HEK293 (cell line): ENCODE results near the gene ANAPC2.

ENCODE experiments used
- KLF10 ChIP-seq: fragments of 450-650 bp; IDR thresholded peaks from 2 replicates; pipeline ENCODE4 v1.5.1; 2018; ENCODE audit warnings: missing biosample characterization, mild to moderate bottlenecking, missing genetic modification characterization
- SP2 ChIP-seq: fragments of 450-650 bp; formaldehyde crosslinking; IDR thresholded peaks from 2 replicates; pipeline ENCODE4 v1.5.1; 2016; ENCODE audit warnings: missing biosample characterization, missing genetic modification characterization
- SP7 ChIP-seq: fragments of 450-650 bp; formaldehyde crosslinking; IDR thresholded peaks from 2 replicates; pipeline ENCODE4 v1.5.1; 2016; ENCODE audit warnings: missing biosample characterization, missing genetic modification characterization
- ZNF114 ChIP-seq: fragments of 450-650 bp; formaldehyde crosslinking; IDR thresholded peaks from 2 replicates; pipeline ENCODE4 v1.5.0; 2017; ENCODE audit warnings: missing biosample characterization, missing genetic modification characterization
- ZNF138 ChIP-seq: fragments of 450-650 bp; formaldehyde crosslinking; IDR thresholded peaks from 2 replicates; pipeline ENCODE4 v1.5.1; 2016; ENCODE audit warnings: missing biosample characterization, missing genetic modification characterization, borderline replicate concordance
- ZNF202 ChIP-seq: fragments of 450-650 bp; formaldehyde crosslinking; IDR thresholded peaks from 2 replicates; pipeline ENCODE4 v1.5.1; 2016; ENCODE audit warnings: missing biosample characterization, missing genetic modification characterization, borderline replicate concordance
- ZNF274 ChIP-seq, 2 experiments: fragments of 200-500 bp in 1 of 2; fragments of 450-650 bp in 1 of 2; sonication (Bioruptor generic) in 1 of 2; formaldehyde crosslinking in 1 of 2; IDR thresholded peaks; 2 replicates each; pipeline versions ENCODE4 v1.5.1 to v1.6.1; 2014 to 2016; ENCODE audit warnings: borderline replicate concordance in 1 of 2, inconsistent platforms in 1 of 2, low read length in 1 of 2, missing biosample characterization in 1 of 2, missing genetic modification characterization in 1 of 2
- ZNF354C ChIP-seq: fragments of 450-650 bp; formaldehyde crosslinking; IDR thresholded peaks from 2 replicates; pipeline ENCODE4 v1.5.1; 2016; ENCODE audit warnings: missing biosample characterization, missing genetic modification characterization, low read depth, borderline replicate concordance
- ZNF416 ChIP-seq: fragments of 450-650 bp; formaldehyde crosslinking; IDR thresholded peaks from 2 replicates; pipeline ENCODE4 v1.5.1; 2016; ENCODE audit warnings: missing biosample characterization, missing genetic modification characterization
- ZNF571 ChIP-seq: fragments of 450-650 bp; formaldehyde crosslinking; IDR thresholded peaks from 2 replicates; pipeline ENCODE4 v1.5.0; 2017; ENCODE audit warnings: missing biosample characterization, missing genetic modification characterization
- ZNF664 ChIP-seq: fragments of 450-650 bp; formaldehyde crosslinking; IDR thresholded peaks from 2 replicates; pipeline ENCODE4 v1.5.1; 2016; ENCODE audit warnings: missing biosample characterization, missing genetic modification characterization
- ZNF843 ChIP-seq: fragments of 450-650 bp; formaldehyde crosslinking; IDR thresholded peaks from 2 replicates; pipeline ENCODE4 v1.5.1; 2016; ENCODE audit warnings: missing biosample characterization, missing genetic modification characterization
- TF ChIP-seq, protein P1 (sequence below): fragments of 450-650 bp; formaldehyde crosslinking; IDR thresholded peaks from 2 replicates; pipeline ENCODE4 v1.5.1; 2017; ENCODE audit warnings: missing biosample characterization, missing genetic modification characterization
- TF ChIP-seq, protein P2 (sequence below): fragments of 450-650 bp; formaldehyde crosslinking; IDR thresholded peaks from 2 replicates; pipeline ENCODE4 v1.5.1; 2016; ENCODE audit warnings: missing biosample characterization, missing genetic modification characterization, borderline replicate concordance
- TF ChIP-seq, protein P3 (sequence below): fragments of 450-650 bp; formaldehyde crosslinking; IDR thresholded peaks from 2 replicates; pipeline ENCODE4 v1.5.1; 2016; ENCODE audit warnings: missing biosample characterization, missing genetic modification characterization
- TF ChIP-seq, protein P4 (sequence below): fragments of 450-650 bp; formaldehyde crosslinking; IDR thresholded peaks from 2 replicates; pipeline ENCODE4 v1.5.1; 2016; ENCODE audit warnings: missing biosample characterization, missing genetic modification characterization, low read depth
- TF ChIP-seq, protein P5 (sequence below): fragments of 450-650 bp; formaldehyde crosslinking; IDR thresholded peaks from 2 replicates; pipeline ENCODE4 v1.5.1; 2016; ENCODE audit warnings: missing biosample characterization, missing genetic modification characterization
- TF ChIP-seq, protein P6 (sequence below): fragments of 450-650 bp; formaldehyde crosslinking; IDR thresholded peaks from 2 replicates; pipeline ENCODE4 v1.5.1; 2016; ENCODE audit warnings: missing biosample characterization, missing genetic modification characterization
- TF ChIP-seq, protein P7 (sequence below): fragments of 450-650 bp; formaldehyde crosslinking; IDR thresholded peaks from 2 replicates; pipeline ENCODE4 v1.5.1; 2017; ENCODE audit warnings: missing biosample characterization, missing genetic modification characterization
- TF ChIP-seq, protein P8 (sequence below): fragments of 450-650 bp; formaldehyde crosslinking; IDR thresholded peaks from 2 replicates; pipeline ENCODE4 v1.5.1; 2016; ENCODE audit warnings: missing biosample characterization, missing genetic modification characterization

The ANAPC2 gene

DNA sequence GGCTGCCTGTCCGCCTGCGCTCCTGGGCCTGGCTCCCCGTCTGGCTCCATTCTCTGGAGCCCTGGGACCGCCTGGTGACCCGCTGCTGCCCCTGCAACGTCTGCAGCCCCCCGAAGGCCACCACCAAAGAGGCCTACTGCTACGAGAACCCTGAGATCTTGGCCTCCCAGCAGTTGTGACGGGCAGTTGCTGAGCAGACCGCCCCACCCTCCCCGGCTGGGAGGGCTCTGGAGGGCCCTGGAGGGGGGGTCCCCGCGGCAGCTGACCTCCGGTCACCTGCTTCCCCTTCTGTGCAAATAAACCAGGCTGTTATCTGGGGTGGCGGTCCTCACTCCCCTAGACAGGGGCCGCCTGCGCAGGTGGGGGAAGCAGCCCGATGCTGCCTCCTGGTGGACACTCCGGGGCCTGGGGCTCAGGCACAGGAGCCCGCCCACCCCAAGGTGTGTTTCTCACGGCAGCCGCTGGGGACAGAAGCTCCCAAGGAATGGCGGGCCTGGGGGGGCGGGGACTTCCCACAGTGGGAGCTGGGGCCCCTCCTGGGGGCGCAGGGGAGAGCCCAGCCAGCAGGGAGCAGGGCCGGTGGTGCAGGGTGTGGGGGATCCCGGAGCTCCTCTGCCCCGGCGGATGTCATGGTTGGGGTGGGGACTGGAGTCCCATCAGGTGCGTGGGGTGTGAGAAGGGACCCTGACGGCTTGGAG, 48.0 kb upstream of the ANAPC2 start (continued):
- TF ChIP-seq, protein P1, sequence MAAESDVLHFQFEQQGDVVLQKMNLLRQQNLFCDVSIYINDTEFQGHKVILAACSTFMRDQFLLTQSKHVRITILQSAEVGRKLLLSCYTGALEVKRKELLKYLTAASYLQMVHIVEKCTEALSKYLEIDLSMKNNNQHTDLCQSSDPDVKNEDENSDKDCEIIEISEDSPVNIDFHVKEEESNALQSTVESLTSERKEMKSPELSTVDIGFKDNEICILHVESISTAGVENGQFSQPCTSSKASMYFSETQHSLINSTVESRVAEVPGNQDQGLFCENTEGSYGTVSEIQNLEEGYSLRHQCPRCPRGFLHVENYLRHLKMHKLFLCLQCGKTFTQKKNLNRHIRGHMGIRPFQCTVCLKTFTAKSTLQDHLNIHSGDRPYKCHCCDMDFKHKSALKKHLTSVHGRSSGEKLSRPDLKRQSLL (tag by site-specific recombination): no peak; the same call in 1 of the 2 replicates
- TF ChIP-seq SP2 (tag by site-specific recombination): peak; percentile 44
- no peak for TF ChIP-seq ZNF274 (IDR thresholded peaks at IDR 0.05; ENCODE audit: low read length)
- TF ChIP-seq ZNF274 (tag by site-specific recombination; IDR thresholded peaks at IDR 0.05; ENCODE audit: borderline replicate concordance): no peak
- TF ChIP-seq, protein P2, sequence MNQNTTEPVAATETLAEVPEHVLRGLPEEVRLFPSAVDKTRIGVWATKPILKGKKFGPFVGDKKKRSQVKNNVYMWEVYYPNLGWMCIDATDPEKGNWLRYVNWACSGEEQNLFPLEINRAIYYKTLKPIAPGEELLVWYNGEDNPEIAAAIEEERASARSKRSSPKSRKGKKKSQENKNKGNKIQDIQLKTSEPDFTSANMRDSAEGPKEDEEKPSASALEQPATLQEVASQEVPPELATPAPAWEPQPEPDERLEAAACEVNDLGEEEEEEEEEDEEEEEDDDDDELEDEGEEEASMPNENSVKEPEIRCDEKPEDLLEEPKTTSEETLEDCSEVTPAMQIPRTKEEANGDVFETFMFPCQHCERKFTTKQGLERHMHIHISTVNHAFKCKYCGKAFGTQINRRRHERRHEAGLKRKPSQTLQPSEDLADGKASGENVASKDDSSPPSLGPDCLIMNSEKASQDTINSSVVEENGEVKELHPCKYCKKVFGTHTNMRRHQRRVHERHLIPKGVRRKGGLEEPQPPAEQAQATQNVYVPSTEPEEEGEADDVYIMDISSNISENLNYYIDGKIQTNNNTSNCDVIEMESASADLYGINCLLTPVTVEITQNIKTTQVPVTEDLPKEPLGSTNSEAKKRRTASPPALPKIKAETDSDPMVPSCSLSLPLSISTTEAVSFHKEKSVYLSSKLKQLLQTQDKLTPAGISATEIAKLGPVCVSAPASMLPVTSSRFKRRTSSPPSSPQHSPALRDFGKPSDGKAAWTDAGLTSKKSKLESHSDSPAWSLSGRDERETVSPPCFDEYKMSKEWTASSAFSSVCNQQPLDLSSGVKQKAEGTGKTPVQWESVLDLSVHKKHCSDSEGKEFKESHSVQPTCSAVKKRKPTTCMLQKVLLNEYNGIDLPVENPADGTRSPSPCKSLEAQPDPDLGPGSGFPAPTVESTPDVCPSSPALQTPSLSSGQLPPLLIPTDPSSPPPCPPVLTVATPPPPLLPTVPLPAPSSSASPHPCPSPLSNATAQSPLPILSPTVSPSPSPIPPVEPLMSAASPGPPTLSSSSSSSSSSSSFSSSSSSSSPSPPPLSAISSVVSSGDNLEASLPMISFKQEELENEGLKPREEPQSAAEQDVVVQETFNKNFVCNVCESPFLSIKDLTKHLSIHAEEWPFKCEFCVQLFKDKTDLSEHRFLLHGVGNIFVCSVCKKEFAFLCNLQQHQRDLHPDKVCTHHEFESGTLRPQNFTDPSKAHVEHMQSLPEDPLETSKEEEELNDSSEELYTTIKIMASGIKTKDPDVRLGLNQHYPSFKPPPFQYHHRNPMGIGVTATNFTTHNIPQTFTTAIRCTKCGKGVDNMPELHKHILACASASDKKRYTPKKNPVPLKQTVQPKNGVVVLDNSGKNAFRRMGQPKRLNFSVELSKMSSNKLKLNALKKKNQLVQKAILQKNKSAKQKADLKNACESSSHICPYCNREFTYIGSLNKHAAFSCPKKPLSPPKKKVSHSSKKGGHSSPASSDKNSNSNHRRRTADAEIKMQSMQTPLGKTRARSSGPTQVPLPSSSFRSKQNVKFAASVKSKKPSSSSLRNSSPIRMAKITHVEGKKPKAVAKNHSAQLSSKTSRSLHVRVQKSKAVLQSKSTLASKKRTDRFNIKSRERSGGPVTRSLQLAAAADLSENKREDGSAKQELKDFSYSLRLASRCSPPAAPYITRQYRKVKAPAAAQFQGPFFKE: no peak
- TF ChIP-seq, protein P3, sequence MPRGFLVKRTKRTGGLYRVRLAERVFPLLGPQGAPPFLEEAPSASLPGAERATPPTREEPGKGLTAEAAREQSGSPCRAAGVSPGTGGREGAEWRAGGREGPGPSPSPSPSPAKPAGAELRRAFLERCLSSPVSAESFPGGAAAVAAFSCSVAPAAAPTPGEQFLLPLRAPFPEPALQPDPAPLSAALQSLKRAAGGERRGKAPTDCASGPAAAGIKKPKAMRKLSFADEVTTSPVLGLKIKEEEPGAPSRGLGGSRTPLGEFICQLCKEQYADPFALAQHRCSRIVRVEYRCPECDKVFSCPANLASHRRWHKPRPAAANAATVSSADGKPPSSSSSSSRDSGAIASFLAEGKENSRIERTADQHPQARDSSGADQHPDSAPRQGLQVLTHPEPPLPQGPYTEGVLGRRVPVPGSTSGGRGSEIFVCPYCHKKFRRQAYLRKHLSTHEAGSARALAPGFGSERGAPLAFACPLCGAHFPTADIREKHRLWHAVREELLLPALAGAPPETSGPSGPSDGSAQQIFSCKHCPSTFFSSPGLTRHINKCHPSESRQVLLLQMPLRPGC (tag by site-specific recombination): 0 out of 2 replicates have a peak, but pooled peaks have one; percentile 17
- TF ChIP-seq ZNF664: no peak
- TF ChIP-seq, protein P4, sequence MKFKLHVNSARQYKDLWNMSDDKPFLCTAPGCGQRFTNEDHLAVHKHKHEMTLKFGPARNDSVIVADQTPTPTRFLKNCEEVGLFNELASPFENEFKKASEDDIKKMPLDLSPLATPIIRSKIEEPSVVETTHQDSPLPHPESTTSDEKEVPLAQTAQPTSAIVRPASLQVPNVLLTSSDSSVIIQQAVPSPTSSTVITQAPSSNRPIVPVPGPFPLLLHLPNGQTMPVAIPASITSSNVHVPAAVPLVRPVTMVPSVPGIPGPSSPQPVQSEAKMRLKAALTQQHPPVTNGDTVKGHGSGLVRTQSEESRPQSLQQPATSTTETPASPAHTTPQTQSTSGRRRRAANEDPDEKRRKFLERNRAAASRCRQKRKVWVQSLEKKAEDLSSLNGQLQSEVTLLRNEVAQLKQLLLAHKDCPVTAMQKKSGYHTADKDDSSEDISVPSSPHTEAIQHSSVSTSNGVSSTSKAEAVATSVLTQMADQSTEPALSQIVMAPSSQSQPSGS (tag by site-specific recombination): no peak
- 0 out of 2 replicates have a peak, but pooled peaks have one; percentile 18 for TF ChIP-seq ZNF843 (tag by site-specific recombination)
- TF ChIP-seq KLF10 (tag by site-specific recombination): peak; percentile 56; the same call in 1 of the 2 replicates
- TF ChIP-seq, protein P5, sequence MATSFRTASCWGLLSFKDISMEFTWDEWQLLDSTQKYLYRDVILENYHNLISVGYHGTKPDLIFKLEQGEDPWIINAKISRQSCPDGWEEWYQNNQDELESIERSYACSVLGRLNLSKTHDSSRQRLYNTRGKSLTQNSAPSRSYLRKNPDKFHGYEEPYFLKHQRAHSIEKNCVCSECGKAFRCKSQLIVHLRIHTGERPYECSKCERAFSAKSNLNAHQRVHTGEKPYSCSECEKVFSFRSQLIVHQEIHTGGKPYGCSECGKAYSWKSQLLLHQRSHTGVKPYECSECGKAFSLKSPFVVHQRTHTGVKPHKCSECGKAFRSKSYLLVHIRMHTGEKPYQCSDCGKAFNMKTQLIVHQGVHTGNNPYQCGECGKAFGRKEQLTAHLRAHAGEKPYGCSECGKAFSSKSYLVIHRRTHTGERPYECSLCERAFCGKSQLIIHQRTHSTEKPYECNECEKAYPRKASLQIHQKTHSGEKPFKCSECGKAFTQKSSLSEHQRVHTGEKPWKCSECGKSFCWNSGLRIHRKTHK (tag by site-specific recombination): no peak
- TF ChIP-seq ZNF114: no peak
- TF ChIP-seq, protein P6, sequence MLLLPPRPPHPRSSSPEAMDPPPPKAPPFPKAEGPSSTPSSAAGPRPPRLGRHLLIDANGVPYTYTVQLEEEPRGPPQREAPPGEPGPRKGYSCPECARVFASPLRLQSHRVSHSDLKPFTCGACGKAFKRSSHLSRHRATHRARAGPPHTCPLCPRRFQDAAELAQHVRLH (tag by site-specific recombination): no peak
- TF ChIP-seq ZNF202 (tag by site-specific recombination): no peak
- no peak for TF ChIP-seq ZNF571
- TF ChIP-seq, protein P7, sequence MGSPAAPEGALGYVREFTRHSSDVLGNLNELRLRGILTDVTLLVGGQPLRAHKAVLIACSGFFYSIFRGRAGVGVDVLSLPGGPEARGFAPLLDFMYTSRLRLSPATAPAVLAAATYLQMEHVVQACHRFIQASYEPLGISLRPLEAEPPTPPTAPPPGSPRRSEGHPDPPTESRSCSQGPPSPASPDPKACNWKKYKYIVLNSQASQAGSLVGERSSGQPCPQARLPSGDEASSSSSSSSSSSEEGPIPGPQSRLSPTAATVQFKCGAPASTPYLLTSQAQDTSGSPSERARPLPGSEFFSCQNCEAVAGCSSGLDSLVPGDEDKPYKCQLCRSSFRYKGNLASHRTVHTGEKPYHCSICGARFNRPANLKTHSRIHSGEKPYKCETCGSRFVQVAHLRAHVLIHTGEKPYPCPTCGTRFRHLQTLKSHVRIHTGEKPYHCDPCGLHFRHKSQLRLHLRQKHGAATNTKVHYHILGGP (tag by site-specific recombination): no peak
- no peak for TF ChIP-seq ZNF354C (tag by site-specific recombination)
- no peak for TF ChIP-seq ZNF416
- peak; percentile 48; the same call in 1 of the 2 replicates for TF ChIP-seq SP7 (tag by site-specific recombination)
- TF ChIP-seq, protein P8, sequence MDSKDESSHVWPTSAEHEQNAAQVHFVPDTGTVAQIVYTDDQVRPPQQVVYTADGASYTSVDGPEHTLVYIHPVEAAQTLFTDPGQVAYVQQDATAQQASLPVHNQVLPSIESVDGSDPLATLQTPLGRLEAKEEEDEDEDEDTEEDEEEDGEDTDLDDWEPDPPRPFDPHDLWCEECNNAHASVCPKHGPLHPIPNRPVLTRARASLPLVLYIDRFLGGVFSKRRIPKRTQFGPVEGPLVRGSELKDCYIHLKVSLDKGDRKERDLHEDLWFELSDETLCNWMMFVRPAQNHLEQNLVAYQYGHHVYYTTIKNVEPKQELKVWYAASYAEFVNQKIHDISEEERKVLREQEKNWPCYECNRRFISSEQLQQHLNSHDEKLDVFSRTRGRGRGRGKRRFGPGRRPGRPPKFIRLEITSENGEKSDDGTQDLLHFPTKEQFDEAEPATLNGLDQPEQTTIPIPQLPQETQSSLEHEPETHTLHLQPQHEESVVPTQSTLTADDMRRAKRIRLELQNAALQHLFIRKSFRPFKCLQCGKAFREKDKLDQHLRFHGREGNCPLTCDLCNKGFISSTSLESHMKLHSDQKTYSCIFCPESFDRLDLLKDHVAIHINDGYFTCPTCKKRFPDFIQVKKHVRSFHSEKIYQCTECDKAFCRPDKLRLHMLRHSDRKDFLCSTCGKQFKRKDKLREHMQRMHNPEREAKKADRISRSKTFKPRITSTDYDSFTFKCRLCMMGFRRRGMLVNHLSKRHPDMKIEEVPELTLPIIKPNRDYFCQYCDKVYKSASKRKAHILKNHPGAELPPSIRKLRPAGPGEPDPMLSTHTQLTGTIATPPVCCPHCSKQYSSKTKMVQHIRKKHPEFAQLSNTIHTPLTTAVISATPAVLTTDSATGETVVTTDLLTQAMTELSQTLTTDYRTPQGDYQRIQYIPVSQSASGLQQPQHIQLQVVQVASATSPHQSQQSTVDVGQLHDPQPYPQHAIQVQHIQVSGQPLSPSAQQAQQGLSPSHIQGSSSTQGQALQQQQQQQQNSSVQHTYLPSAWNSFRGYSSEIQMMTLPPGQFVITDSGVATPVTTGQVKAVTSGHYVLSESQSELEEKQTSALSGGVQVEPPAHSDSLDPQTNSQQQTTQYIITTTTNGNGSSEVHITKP (tag by site-specific recombination): no peak
- TF ChIP-seq ZNF138 (tag by site-specific recombination): no peak
